Measurements from ENCODE around the gene FBXO31.

FBXO31 gene

DNA sequence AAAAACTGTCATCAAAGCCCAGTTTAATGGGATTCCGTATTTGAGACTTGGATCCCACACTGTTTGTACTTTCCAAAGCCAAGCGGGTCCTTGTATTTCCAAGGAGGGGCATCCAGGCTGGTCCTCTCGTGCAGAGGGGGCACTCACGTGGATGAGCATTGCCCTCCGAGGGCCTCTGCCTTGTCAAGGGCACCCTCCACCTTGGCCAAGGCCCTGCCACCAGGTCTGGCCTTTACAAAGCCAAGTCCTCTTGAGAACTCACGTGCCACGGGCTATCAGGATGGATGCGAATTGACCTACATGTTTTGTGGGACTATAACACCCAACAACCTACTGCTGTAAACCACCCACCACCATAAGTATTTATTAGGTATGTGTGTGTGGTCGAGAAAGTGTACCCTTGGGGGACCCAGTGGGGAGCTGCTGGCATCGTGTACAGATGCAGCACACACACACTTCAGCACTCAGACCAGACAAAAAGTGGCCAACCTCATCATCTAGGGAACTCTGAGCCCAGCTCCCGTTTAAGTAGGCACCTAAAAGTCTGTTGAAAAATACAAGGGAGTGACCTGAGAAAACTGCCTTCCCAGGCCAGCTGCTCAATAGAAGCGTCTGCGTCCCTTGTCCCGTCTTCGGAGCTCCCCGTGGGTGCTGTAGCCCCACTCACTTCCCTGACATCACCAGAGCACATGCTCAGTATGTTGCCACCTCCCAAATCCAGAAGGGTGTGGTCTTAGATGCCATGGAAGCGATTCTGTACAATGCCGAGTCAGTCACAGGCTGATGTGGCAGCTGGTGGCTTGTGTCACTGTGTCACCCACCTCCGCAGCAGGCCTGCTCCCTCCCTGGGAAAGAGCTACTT lies 21.4 kb upstream of the FBXO31 start:
- TF ChIP-seq, protein P1, sequence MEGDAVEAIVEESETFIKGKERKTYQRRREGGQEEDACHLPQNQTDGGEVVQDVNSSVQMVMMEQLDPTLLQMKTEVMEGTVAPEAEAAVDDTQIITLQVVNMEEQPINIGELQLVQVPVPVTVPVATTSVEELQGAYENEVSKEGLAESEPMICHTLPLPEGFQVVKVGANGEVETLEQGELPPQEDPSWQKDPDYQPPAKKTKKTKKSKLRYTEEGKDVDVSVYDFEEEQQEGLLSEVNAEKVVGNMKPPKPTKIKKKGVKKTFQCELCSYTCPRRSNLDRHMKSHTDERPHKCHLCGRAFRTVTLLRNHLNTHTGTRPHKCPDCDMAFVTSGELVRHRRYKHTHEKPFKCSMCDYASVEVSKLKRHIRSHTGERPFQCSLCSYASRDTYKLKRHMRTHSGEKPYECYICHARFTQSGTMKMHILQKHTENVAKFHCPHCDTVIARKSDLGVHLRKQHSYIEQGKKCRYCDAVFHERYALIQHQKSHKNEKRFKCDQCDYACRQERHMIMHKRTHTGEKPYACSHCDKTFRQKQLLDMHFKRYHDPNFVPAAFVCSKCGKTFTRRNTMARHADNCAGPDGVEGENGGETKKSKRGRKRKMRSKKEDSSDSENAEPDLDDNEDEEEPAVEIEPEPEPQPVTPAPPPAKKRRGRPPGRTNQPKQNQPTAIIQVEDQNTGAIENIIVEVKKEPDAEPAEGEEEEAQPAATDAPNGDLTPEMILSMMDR (IDR thresholded peaks at IDR 0.05) = no peak
- H3K4me3 ChIP-seq (ENCODE audit: low read depth, low read length) = no peak overlapping the region

DNA sequence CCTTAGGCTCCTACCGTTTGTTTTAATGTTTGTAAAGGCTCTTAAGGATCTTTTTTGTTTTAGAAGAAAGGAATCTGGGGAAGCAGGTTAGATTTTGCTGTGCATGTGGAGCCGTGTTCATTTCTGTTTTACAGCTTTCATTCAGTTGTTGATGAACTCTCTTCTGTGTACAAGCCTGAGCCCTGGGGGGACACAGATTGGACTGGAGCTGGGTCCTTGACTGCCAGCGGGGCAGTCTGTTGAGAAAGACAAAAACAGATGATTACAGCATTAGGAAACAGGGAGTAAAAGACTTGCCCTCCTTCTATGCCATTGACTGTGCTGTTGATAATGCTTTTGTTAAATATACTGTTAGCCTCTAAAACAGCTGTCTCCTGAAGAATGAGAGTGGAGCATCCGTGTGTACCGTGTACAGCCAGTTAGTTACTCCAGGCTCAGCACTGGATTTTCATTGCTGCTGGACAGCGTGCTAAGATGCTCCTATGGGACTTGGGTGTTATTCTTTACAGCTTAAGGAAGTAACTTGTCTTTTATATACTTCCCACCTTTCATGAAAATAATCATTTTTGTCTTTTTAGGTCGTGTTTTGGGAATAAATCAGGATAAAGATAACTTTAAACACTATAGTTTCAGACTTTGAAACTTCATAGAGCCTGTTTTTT lies 11.7 kb upstream of the FBXO31 start:
- Histone ChIP-seq H3K27ac (peak overlapping the region; percentile 2), H3K4me3 (ENCODE audit: low read depth, low read length) (no peak overlapping the region), H3K9ac (no peak overlapping the region)

More for the DNA sequence above, 21.4 kb upstream of the FBXO31 start:
- H2AFZ ChIP-seq = no peak overlapping the region
- peaks cover 3% of the 10 kb centered on the region for H3K79me2 ChIP-seq
- H3K4me2 ChIP-seq (ENCODE audit: low read length) = no peak overlapping the region
- no peak overlapping the region for H3K27ac ChIP-seq
- H3K27me3 ChIP-seq (ENCODE audit: control insufficient read depth, insufficient read depth, low read length) = no peaks in the 10 kb centered on the region
- no peaks in the 10 kb centered on the region for H3K4me1 ChIP-seq
- no peak overlapping the region for H3K9ac ChIP-seq
- no peaks in the 10 kb centered on the region for H3K9me3 ChIP-seq (ENCODE audit: control insufficient read depth, low read length)
- H3K36me3 ChIP-seq (ENCODE audit: control insufficient read depth, insufficient read depth, low read length) = no peaks in the 10 kb centered on the region

DNA sequence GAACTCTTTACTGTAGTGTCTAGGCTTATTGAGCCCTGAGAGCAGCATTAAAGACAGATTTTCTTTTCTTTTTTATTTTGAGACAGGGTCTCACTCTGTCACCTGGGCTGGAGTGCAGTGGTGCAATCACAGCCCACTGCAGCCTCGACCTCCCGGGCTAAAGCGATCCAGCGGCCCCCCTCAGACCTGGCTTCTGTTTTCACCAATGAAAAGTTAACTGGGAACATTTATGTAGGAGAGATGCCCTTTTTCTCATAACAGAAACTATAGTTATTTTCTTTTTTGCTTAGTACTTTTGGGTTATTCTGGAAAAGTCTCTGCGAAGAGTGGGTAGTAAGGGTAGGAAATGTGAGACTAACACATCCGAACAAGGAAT lies 10.1 kb upstream of the FBXO31 start:
- H3K4me2 ChIP-seq (ENCODE audit: low read length) = peak overlapping the region; percentile 33

More for the DNA sequence above, 11.7 kb upstream of the FBXO31 start:
- peaks cover 45% of the 10 kb centered on the region for H3K79me2 ChIP-seq
- no peaks in the 10 kb centered on the region for H3K27me3 ChIP-seq (ENCODE audit: control insufficient read depth, insufficient read depth, low read length)
- H3K9me3 ChIP-seq (ENCODE audit: control insufficient read depth, low read length) = no peaks in the 10 kb centered on the region
- TF ChIP-seq, protein P1 (IDR thresholded peaks at IDR 0.05) = no peak
- H3K36me3 ChIP-seq (ENCODE audit: control insufficient read depth, insufficient read depth, low read length) = no peaks in the 10 kb centered on the region
- H2AFZ ChIP-seq = no peak overlapping the region
- H3K4me1 ChIP-seq = peaks cover 10% of the 10 kb centered on the region
- H3K4me2 ChIP-seq (ENCODE audit: low read length) = no peak overlapping the region

DNA sequence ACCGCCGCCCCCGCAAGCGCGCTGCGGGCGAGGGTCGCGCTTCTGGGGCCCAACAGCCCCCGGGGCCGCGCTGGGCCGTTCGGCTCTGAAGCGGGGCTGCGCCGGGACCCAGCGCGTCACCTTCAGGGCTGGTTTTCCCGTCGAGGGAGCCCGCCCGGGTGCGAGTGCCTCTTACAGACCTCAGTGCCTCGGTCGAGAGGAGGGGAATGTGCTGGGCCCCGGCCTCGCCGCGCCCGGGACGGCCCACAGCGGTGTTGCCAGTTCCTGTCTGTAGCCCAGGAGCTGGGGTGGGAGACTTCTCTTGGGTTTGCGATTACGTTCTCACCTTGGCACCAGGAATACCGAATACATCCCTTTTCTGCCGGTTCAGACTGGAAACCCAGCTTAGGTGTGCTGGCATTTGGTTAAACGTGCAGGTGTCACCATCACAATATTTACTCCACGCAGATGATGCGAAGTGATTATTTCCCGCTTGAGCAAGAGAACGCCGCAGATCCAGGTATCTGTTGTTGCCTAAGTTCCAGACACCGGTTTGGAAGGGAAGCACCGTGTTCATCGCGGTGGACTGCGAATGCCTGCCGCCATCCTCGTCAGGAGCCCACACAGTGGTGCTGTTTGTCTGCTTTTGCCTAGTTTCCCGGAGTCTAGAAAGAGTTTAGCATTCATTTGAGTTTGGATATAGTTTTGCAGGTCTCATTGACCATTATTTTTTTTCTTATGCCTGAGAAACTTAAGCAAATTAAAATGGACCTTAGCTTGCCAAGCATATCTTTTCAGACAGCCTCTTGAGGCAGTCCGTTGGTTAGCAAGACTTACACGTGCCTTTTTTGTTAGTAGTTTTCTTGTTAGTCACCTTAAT lies 9.5 kb upstream of the FBXO31 start:
- Histone ChIP-seq H3K4me2 (ENCODE audit: low read length) (peak overlapping the region; percentile 33), H3K79me2 (peaks cover 27% of the 10 kb centered on the region), H3K9ac (no peak overlapping the region), H3K4me1 (peaks cover 16% of the 10 kb centered on the region), H3K4me3 (ENCODE audit: low read depth, low read length) (peak overlapping the region; percentile 44), H3K27ac (peak overlapping the region; percentile 81), H2AFZ (peak overlapping the region; percentile 6), H3K36me3 (ENCODE audit: control insufficient read depth, insufficient read depth, low read length) (no peaks in the 10 kb centered on the region), H3K27me3 (ENCODE audit: control insufficient read depth, insufficient read depth, low read length) (no peaks in the 10 kb centered on the region), H3K9me3 (ENCODE audit: control insufficient read depth, low read length) (no peaks in the 10 kb centered on the region)
- TF ChIP-seq, protein P1 (IDR thresholded peaks at IDR 0.05) = peak; percentile 28

More for the DNA sequence above, 10.1 kb upstream of the FBXO31 start:
- H3K4me3 ChIP-seq (ENCODE audit: low read depth, low read length) = peak overlapping the region; percentile 44
- H2AFZ ChIP-seq = no peak overlapping the region
- no peaks in the 10 kb centered on the region for H3K36me3 ChIP-seq (ENCODE audit: control insufficient read depth, insufficient read depth, low read length)
- H3K9me3 ChIP-seq (ENCODE audit: control insufficient read depth, low read length) = no peaks in the 10 kb centered on the region
- peak overlapping the region; percentile 81 for H3K27ac ChIP-seq
- no peaks in the 10 kb centered on the region for H3K27me3 ChIP-seq (ENCODE audit: control insufficient read depth, insufficient read depth, low read length)
- TF ChIP-seq, protein P1 (IDR thresholded peaks at IDR 0.05) = no peak
- peaks cover 33% of the 10 kb centered on the region for H3K79me2 ChIP-seq
- H3K4me1 ChIP-seq = peaks cover 12% of the 10 kb centered on the region
- H3K9ac ChIP-seq = no peak overlapping the region
